GM21825 (cell line): ENCODE data around the gene SLC44A1.

ENCODE experiments used
- ATAC-seq: cut with Tn5 transposase; IDR thresholded peaks from one replicate; pipeline ENCODE4 v1.9.1; 2021; ENCODE audit warnings: mild to moderate bottlenecking, moderate library complexity; ENCODE audit not compliant: unreplicated experiment

SLC44A1 gene

DNA sequence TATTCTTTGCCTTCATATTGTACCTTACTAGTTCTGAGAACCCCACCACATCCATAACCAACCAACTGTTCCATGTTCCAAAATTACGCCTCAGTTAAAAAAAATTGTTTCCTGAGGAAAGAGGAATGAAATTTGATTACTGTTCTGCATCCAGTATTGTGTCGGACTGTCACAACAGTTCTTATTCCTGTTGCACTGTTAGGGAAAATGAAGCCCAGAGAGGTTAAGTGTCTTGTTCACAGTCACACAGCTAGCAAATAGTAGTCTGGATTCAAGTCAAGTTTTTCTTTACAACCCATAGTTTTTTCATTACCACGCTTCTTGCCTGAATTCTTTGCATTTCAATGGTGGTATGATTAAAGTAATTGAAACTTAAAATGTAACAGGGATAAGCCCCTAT is 207.7 kb downstream of the SLC44A1 start:
- ATAC-seq = no peak

DNA sequence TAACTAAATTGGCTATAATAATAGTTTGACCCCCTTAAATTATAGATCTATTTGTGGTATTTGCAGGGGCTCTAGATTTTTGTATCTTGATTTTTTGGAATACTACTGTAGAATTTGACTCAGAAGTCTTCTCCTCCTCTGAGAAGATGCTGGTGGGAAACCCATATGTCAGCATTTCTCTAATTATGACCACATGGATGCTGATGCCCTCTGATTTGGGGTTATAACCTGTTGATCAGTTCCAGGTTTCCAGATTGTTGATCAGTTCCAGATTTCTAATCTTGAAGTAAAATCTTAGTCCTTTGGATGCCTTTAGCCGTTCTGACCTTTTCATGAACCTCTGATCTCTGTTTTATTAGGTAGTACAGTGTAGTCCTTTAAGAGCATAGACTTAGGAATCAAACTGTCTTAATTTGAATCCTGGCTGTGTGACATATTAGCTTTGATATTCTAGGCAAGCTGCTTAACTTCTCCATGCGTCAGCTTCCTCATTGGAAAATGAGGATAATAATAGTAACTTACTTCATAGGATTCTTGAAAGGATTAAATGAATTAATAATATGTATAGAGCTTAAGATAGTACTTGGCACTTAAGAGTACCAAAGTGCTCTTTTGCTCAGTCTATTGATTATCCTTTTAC is 211.5 kb downstream of the SLC44A1 start:
- ATAC-seq = no peak

DNA sequence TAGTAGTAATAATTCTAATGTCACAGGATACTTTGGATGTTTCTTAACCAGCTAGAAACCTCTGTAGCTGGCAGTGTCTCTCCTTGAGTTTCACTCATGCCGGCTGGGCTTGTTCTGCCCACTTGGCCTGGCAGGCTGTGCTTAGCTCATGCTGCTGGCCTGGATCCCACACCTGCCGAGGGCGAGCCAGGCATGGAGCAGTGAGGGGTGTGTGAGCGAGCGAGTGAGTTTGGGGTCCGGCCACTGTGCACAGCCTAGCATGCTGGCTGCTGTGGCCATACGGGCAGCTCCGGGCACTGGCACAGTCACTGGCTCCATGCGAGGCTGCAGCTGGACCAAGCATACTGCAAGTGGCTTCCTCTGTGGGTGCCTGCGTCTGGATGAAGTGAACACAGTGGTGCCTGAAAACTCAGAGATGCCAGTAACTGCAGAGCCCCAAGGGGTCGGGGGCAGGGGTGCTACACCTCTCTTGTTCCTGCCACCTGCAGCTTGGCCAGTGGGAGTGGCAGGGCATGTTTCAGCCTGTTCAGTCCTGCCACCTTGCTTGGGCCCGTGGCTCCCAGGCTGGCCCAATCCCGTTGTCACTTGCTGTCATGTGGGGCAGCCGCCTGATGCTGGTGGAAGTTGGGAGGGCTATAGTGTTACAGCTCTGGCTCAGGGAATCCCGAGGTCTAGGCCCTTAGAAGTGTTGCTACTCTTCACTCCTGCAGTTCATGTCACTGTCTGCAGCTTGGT is 213.3 kb downstream of the SLC44A1 start:
- ATAC-seq = no peak

DNA sequence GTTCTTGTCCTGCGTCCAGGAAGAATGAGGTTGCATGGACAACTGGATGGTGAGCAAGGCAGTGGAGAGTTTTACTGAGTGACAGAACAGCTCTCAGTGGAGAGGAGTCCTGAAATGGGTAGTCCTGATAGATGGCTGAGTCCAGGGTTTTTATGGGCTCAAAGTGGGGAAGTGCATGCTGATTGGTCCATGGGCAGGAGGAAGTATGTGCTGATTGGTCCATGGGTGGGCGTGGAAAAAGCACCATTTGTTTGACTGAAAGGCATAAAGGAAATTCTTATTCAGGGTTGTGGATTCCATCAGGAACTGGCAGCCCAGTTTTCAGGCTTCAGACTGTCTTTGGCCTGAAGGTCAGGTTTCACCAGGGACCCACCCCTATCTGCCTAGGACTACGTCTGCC is 214.0 kb downstream of the SLC44A1 start:
- no peak for ATAC-seq

DNA sequence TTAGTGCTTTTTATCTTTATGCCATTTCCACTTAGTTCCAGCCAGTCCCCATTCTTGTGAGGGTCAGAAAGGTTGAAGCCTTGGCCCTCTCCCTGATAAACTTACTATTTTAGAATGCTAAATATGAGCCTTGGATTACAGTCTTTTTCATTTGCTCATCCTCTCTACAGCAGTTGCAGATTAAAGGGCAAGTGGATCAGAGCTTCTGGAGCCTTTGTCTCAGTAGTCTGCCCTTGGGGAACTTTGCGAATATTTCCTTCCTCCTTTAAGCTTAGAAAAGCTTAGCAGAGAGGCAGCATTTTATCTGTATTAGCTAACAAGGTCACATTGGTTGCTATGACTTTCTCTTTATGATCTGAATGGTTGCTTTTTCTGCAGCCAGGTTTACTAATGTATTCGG is 214.9 kb downstream of the SLC44A1 start:
- ATAC-seq = no peak

- ATAC-seq = no peak
These were observed 222.5 kb downstream of the SLC44A1 start for GRCh38 chr9:105466898-105467455.

GRCh38 chr9:105468875-105469274 is 224.4 kb downstream of the SLC44A1 start:
- no peak for ATAC-seq

DNA sequence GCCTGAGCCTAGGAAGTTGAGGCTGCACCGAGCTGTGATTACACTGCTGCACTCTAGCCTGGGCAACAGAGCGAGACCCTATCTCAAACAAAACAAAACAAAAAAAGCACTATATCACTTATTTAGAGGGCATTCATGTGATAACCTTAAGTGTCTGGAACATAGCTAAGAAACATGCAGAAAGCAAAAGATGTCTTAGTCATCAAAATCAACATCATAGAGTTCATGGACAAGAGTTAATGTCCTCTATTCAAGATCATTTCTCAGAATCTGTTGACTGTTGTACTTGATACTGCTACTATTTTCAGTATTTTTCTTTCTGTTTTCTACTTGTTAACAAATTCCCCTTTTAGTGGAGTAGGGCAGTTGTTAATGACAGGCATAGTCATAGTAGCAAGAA is 228.8 kb downstream of the SLC44A1 start:
- ATAC-seq = no peak

DNA sequence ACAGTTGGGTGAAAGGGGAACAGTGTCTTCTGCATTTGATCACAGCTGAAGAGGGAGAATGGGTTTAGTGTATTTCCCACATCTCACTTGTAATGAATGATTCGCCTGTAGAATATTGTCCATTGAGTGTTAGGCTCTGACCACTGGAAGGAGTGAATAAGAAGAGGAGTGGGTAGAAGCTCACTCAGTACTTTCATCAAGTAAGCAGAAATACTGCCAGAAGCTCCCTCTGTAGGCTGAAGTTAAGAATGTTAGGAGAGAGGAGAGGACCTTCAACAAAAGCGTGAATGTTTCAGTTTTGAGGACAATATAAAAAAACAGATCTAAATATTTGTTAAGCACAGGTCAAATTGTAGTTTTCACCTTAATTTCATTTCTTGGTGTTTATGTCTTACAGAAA is 230.9 kb downstream of the SLC44A1 start:
- no peak for ATAC-seq

GRCh38 chr9:105479846-105480245 is 235.4 kb downstream of the SLC44A1 start:
- ATAC-seq = no peak

DNA sequence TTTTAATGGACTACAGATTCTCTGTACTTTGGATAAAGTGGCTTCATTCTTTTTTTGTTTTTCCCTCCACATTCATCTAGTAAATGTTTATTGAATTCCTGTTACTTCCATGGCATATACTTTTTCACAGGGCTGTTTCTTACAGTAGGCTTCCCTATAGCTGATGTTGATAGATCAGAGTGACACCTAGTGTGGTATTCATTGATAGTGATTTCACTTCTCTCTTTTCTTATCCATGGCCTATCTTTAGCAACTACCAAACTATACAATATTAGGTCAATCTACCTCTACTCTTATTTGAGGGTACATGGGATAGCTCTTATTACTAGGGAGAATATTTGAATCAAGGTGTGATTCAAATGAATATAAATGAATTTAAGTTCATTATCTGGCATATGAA is 239.2 kb downstream of the SLC44A1 start:
- no peak for ATAC-seq

- no peak for ATAC-seq
These were observed 239.8 kb downstream of the SLC44A1 start for GRCh38 chr9:105484226-105484625.

DNA sequence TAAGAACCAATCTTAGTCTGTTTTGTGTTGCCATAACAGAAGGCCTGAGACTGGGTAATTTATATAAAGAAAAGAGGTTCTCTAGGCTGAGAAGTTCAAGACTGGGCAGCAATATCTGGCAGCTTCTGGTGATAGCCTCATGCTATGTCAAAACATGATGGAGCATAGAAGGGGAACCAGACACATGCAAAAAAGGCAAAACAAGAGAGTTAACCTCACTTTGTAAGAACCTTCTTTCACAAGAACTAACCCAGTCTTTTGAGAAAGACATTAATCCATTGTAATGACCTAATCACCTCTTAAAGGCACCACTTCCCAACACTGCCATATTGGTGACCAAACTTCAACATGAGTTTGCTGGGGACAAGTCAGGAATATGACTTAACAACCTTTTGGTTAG is 240.7 kb downstream of the SLC44A1 start:
- no peak for ATAC-seq
